ENCODE results near the gene TEP1. TPM values are rescaled to one million over a fixed set of nuclear protein-coding genes. Genes with fewer than 3 reads are reported as not detected.
A peak's percentile ranks its signal among the peaks of the same experiment; 100 is the strongest.

The TEP1 gene
- total and polyA plus RNA-seq, 2 experiments from 2014 or later: 3.0 to 8.5 TPM

GRCh38 chr14:20428010-20428365 lies 14.7 kb upstream of the TEP1 start:
- peaks cover 6% of the 10 kb centered on the region; the same call in 1 of the 2 replicates for H3K9me2 ChIP-seq (ENCODE audit: insufficient read depth)
- TF ChIP-seq ETS1 (IDR thresholded peaks at IDR 0.05) (no peak), CTCF (conservative IDR thresholded peaks at IDR 0.05; ENCODE audit: low read depth in 2 of 2) (no peak), REST (IDR thresholded peaks at IDR 0.05; ENCODE audit: unreplicated experiment) (no peak), NANOG (IDR thresholded peaks at IDR 0.05; ENCODE audit: borderline replicate concordance) (no peak), ZNF462 (CRISPR knock-in tag; IDR thresholded peaks at IDR 0.05) (no peak), POLR2AphosphoS5 (IDR thresholded peaks at IDR 0.05; ENCODE audit: low read depth) (no peak), STAT1 (IDR thresholded peaks at IDR 0.05; ENCODE audit: unreplicated experiment) (no peak), ZNF331 (CRISPR knock-in tag; IDR thresholded peaks at IDR 0.05; ENCODE audit: low read depth) (no peak), CREB1 (CRISPR knock-in tag; IDR thresholded peaks at IDR 0.05; ENCODE audit: low read depth) (no peak)
- peak overlapping the region; percentile 95 for H2AFZ ChIP-seq
- no peaks in the 10 kb centered on the region for H3K36me3 Mint-ChIP-seq (ENCODE audit: low read depth)
- H3K4me3 Mint-ChIP-seq: no peak overlapping the region
- no peaks in the 10 kb centered on the region for H3K79me2 ChIP-seq (replicated peaks; ENCODE audit: insufficient read depth)
- H3K4me3 ChIP-seq: no peak overlapping the region
- H3K4me1 Mint-ChIP-seq: peaks cover 10% of the 10 kb centered on the region; the same call in 2 of the 3 replicates
- H3F3A ChIP-seq (replicated peaks; ENCODE audit: low read depth): no peaks in the 10 kb centered on the region
- H3K36me3 ChIP-seq (ENCODE audit: insufficient read depth): no peaks in the 10 kb centered on the region
- ATAC-seq (no peak), DNase-seq (ENCODE audit: low spot score) (no peak)
- H3K4me1 ChIP-seq (ENCODE audit: insufficient read depth): peaks cover 10% of the 10 kb centered on the region
- no peaks in the 10 kb centered on the region for H4K20me1 ChIP-seq (replicated peaks; ENCODE audit: insufficient read depth)
- H3K27ac Mint-ChIP-seq: no peak overlapping the region
- H3K27me3 Mint-ChIP-seq (ENCODE audit: insufficient read depth, low read depth, poor library complexity): peaks cover 8% of the 10 kb centered on the region
- no peak overlapping the region for H3K27ac ChIP-seq (ENCODE audit: low read depth)
- H3K27me3 ChIP-seq (ENCODE audit: insufficient read depth): no peaks in the 10 kb centered on the region
- no peaks in the 10 kb centered on the region for H3K9me3 Mint-ChIP-seq
- H3K4me2 ChIP-seq: no peak overlapping the region
